GM12892 (cell line): ENCODE data around the gene RTP3.

Source experiments
- DNase-seq: peaks from one replicate; pipeline ENCODE4 v3.0.0; 2011; ENCODE audit not compliant: insufficient read length
- FAIRE-seq: peaks from 2 replicates; lab custom pipeline; 2011; peaks lifted over from hg19 to GRCh38; lab: Jason Lieb, UNC
- POLR2A ChIP-seq: IDR thresholded peaks from 2 replicates; pipeline ENCODE4 v1.6.1; 2011; ENCODE audit warnings: low read depth, low read length, control low read depth
- POLR2AphosphoS5 ChIP-seq: IDR thresholded peaks from 2 replicates; pipeline ENCODE4 v1.6.1; 2011; ENCODE audit warnings: low read depth, low read length, control low read depth
- TAF1 ChIP-seq: IDR thresholded peaks from 2 replicates; pipeline ENCODE4 v1.6.1; 2011; ENCODE audit warnings: low read depth, mild to moderate bottlenecking, control low read depth, low read length, borderline replicate concordance

RTP3 gene

DNA sequence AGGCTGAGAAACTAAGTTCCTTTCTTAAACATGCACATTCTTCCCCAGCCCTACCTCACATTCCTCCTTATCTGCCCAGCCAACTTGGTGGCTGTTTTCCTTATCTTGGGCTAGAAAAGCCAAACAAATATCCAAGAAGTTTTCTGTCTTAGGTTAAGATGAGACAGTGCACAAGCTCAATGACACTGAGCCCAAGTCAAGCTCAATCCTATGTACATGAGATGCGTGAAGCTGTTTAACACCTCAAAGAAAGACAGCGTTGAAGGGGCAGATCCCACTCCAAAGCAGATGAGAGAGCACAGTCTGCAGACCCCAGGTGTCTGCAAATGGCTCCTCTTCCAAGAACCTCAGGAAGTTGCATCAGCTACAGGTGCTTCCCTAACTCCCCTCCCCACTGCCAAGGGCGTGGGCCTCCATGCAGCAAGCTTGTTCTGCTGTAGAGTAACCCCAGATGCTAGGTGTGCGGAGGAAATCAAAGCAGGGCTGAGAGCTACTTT is 51.7 kb downstream of the RTP3 start:
- DNase-seq (no peak), FAIRE-seq (no peak)
- TF ChIP-seq POLR2A: no peak
- TF ChIP-seq TAF1: no peak
- TF ChIP-seq POLR2AphosphoS5: no peak

DNA sequence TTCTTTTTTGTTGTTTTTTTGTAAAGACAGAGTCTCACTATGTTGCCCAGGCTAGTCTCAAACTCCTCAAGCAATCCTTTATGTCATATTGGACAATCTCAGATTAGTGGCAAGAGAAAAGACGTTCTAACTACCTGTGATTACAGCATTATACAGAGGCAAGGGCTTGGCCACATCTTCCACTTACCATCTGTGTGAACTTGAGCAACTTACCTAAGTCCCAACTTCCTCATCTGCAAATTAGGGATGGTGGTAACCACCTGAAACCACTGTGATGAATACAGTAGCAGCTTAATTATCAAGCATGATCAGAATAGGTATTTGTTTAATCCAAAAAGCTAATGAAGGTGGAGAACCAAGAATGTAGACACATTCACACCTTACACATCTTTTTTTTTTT is 52.2 kb downstream of the RTP3 start:
- TF ChIP-seq TAF1: no peak
- TF ChIP-seq POLR2A: no peak
- TF ChIP-seq POLR2AphosphoS5: no peak
- FAIRE-seq: no peak

More for the DNA sequence above, 52.2 kb downstream of the RTP3 start:
- no peak for DNase-seq
